HG02852 (cell line): ENCODE data around the gene ANXA6.
A peak's percentile ranks its signal among the peaks of the same experiment; 100 is the strongest.

Experiments
- ATAC-seq: cut with Tn5 transposase; IDR thresholded peaks from one replicate; pipeline ENCODE4 v1.9.1; 2021; ENCODE audit warnings: mild to moderate bottlenecking, moderate library complexity; ENCODE audit not compliant: unreplicated experiment

ANXA6 gene

DNA sequence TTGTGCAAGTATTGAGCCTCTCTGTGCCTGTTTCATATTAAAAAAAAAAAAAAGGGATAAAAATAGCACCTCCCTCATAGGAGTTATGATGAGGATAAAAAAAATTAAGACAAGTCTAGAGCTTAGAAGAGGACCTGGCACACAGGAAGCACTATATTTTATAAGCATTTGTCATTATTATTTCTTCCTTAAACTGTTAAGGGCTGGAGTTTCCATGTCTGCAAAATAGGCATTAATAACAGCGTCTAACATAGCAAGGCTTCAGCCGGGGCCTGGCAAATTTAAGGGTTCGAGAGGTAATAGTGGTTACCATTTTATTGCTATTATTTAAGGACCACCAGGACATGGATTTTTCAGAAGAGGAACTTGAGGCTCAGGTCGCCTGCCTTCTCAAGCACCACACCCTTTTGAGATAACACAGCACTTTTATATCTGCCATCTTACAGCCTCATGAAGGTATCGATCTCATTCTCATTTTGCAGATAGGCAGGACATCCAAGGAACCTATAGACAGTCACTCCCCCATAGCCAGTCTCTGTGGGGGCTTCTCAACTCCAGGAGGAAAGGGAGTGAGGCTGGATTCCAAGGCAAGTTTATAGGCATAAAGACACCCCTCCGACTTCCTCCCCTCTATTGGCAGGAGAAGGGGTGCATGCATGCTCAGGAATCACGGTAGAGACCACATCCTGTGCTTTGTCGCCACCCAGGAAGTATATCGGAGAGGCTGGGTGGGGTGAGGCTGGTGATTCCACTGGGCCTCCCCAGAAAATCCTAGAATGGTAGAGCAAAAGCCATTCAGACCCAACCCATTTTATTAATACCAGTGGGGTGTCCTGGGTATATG, 2.4 kb downstream of the ANXA6 start:
- peak; percentile 25 for ATAC-seq

GRCh38 chr5:151153766-151154272, 3.8 kb downstream of the ANXA6 start:
- ATAC-seq, result no peak

DNA sequence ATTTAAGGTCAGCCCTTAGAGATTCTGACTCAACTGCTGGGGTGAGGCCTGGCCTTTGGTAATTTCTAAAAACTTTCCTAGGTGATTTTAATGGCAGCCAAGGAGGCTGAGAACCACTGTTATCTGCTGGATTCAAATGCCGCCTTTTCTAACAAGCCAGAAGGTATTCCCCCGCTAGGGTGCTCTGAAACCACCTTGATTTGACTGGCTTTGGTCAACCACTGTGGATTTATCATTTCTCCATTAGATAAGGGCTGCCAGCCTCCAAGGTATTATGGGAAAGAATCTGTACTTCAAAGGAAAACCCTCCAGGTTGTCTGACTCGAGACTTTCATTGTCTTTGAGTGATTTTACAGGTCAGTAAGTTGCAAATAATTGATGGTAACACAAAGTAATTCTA, 4.3 kb downstream of the ANXA6 start:
- no peak for ATAC-seq

DNA sequence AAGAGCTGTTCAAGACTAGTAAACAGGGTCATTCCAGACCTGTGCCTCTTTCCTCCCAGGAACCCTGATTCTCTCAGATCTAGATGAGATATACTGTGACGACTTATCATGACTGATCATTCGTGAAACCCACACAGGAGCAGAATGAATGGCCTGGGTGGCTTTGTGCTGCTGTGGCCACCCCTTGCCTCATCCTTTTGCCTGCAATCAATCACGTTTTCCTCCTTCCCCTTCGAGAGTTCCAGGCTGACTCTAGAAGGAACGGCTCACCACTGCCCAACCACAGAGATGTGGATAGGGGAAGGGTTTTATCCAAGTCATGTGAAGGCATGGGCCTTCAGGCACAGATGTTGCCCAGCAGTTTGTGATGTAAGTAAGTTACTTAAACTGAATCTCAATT, 5.8 kb downstream of the ANXA6 start:
- ATAC-seq, result peak; percentile 44

DNA sequence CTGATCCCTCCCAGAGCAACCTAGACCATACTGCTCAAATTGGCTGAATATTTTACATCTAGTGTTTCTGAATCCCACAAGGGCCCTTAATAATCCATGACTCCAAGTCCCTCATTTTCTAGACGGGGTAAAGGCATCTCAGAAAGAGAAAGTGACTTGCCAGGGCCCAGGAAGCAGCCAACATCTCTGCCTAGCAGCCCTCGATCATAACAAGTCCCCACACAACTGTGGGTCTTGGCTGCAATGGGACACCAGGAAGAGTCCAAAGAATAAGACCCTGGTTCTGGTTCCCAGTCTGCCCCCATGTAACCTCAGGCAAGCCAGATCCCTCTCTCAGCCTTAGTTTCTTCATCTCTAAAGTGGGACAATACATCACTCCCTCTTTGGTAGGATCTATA, 6.3 kb downstream of the ANXA6 start:
- ATAC-seq, result no peak

DNA sequence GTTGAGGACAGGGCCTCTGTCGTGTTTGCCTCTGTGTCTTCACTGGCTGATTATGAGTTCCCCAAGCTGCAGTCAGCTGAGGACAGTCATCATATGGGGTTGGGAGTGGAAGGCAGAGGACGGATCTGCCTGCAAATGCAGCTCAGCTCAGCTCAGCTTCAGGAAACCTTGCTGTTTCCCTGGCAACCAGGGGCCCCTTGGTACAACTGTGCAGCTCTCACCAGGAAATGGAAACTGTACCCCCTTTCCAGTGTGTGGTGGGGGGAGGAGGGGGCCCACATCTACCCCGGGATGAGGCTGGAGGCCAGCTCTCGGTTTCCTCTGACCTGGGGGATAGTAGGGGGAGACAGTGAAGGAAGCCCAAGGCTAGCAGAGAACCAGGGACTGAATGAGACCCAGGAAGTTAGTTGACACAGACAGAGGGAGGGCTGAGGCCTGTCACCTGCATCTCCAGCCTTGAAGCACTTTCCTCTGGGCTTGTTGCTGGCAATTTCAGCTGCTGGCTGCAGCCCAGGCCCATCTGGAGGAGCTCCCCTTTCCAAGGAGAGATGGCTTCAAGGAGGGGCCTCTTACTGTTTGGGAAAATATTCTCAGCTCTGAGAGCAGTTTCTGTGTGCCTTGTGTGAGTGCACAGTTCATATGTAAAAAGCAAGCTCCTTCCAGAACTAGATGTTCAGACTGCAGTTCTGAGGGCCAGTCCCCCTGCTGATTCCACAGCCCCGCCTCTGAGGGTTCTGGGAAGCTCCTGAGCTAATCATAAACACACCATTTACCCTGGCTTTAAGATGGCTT, 6.9 kb downstream of the ANXA6 start:
- ATAC-seq, result peak; percentile 43

DNA sequence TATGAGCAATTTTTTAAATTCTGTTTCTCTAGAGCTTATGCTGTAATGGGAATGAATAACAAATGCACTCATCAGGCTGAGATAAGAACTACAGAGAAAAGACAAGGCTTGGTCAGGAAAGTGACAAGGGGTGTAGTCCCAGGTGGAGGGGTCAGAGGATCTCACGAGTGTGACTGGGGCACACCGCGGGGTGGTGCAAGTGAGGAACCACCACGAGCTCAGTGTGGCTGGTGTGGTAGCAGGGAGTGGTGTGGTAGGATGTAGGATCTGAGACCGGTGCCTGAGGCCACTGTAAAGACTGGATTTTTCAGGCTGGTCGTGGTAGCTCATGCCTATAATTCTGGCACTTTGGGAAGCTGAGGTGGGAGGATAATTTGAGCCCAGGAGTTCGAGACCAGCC, 9.0 kb downstream of the ANXA6 start:
- ATAC-seq, result no peak

GRCh38 chr5:151147033-151147432, 10.5 kb downstream of the ANXA6 start:
- ATAC-seq, result no peak

DNA sequence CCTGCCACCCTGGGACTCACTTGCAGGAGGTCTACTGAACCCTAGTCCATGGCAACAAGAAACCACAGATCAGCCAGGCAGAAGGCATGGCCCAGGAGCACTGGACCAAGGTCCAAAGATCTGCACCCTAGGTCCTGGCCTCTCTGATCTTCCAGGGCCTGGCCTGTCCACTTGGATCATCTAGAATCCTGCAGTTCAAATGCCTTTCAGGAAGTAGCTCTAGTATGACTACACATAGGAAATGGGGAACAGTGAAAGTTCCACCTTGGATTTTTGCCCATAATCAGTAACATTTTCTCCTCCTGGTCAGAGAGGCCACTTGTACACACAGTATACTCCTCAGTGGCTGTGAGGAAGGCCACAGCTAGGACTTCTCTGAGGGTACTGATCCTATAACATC, 11.5 kb downstream of the ANXA6 start:
- ATAC-seq, result no peak

GRCh38 chr5:151144922-151145321, 12.7 kb downstream of the ANXA6 start:
- ATAC-seq, result no peak

GRCh38 chr5:151144275-151144674, 13.3 kb downstream of the ANXA6 start:
- ATAC-seq, result no peak

- ATAC-seq, result no peak
Measured at GRCh38 chr5:151143645-151144044, 13.9 kb downstream of the ANXA6 start.

DNA sequence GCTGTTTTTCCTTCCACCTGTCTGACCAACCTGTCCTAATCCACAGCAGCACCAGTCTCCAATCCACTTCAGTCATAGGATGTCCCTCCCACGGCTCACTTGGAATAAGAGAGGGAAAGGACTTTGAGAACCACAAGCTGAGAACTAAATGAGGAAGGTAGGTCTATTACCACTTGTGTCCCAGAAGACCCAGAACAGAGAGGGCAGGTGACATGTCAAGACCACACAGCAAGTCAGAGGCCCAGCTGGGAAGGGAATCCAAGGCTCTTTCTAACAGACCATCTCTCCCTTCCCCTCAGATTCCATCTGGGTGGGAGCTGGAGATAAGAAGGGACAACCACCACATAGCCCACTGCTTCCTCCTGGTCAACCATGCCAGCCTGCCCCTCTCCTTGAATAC, 14.6 kb downstream of the ANXA6 start:
- ATAC-seq, result no peak

- ATAC-seq, result peak; percentile 88
Measured at GRCh38 chr5:151141535-151141934, 16.0 kb downstream of the ANXA6 start.

DNA sequence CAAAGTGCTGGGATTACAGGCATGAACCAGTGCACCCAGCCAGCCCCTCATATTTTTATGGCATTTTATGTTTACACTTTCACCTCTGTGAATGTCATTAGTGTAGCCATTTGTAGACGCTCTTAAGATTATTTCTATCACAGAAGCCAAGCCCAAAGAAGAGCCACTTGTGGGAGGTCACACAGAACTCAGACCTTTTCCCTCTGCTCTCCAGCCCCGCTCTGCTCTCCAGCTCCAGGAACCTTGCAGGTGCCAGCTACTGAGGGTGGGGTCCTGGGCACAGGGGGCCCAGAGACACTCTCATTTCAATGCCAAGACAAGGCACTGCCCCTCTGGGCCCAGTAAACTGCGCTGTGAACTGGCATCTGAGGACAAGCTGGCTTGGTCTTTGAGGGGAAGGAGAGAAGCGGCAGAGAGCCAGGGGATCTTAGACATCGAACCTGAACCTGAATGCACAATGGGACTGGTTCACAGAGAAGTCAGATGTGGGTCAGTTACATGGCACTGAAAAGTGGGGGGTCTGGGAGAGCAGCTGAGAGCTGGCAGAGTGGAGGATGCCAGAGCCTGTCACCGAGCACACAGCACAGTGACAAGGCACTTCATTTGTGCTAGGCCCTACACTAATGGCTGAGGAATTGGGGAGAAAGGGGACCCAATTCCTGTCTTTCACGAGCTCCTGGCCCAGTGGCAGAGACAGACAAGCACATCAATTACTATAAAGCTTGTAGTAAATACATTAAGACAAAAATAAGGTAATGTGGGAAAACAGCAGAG, 16.7 kb downstream of the ANXA6 start:
- no peak for ATAC-seq

DNA sequence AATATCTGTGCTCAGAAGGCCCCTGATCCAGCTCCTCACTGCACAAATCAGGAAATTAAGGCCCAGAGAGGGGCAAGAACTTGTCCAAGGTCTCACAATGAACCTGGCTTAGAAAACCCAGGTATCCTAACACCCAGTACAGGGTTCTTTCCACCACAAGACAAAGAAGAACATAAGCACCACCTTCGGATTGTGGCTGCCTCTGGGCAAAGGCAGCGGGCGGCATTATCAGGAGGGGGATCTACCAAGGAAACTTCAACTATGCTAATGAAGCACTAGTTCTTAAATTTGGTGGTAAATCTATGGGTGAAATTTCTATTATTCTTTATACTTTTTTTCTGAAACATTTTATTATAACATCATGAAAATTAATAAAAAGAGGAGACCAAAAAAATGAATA, 17.9 kb downstream of the ANXA6 start:
- no peak for ATAC-seq

GRCh38 chr5:151139015-151139414, 18.6 kb downstream of the ANXA6 start:
- no peak for ATAC-seq

DNA sequence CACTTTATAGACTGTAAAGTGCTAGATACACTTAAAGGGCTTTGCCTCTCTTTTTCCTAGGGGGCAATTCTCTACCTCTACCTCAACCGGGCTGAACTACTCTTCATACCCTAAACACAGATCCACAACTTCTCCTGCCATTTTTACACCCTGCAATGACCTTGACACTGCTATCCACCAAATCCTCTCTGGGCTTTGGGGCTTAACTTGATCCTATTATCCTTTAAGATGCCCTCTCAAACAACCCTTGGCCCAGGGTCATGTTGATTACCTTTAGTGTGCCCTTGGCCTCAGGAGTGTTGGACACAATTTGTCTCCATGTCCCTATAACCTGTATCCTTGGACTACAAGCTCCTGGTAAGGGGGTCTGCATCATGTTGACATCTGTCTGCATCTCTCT, 19.5 kb downstream of the ANXA6 start:
- ATAC-seq, result no peak

- no peak for ATAC-seq
Measured at GRCh38 chr5:151137067-151137825, 20.3 kb downstream of the ANXA6 start.

DNA sequence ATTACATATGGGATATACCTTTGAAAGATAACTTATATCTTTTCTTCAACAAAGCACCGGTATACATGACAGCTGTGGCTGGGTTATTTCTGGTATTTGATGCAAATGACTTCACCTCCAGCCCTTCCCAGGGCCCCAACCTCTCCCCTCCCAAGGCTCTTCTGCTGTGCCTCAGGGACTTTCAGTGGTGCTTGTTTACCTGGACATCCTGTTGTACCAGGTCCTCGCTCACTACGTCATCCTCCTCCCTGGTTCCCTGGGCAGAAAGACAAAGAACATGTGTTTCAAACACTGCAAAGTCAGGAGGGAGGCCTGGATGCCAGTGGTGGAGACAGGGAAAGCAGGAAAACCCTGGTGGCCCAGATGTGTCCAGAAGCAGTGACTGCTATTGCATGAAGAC, 23.4 kb downstream of the ANXA6 start:
- peak; percentile 82 for ATAC-seq

DNA sequence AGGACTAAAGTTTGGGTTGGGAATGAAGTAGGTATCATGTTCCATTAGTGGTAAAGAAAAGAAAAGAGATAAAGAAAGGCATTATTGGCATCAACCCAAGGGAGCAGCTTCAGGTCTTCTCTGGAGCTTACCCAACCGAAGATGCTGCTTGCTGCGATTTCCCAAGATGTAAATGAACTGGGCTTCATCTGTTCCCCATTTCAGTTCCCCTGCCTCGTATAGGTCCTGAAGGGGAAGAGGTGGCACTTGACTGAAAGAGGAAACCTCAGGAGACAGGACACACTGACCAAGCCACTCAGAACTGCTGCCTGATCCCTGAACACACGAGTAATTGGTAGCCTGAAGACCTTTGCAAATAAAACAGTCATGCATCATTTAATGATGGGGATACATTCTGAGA, 24.6 kb downstream of the ANXA6 start:
- no peak for ATAC-seq
